Right lung (tissue), 5 donors: Measurements from ENCODE around the gene NSD1. TPM values are rescaled to one million over a fixed set of nuclear protein-coding genes. Genes with fewer than 3 reads are reported as not detected.
"Not testable (repeated sequence)": the region's sequence is repeated elsewhere in the genome, so short reads cannot be mapped to it uniquely, and the experiment has no call there.

Experiments
- DNase-seq, 2 donors: peaks; one replicate each; pipeline ENCODE4 v3.0.0-alpha.2; 2013
- polyA plus RNA-seq, 5 donors: library from polyadenylated mRNA; unstranded; fragments of 120-200 nt; gene quantifications; one replicate each; pipeline versions ENCODE4 v1.2.1 to v1.2.3, GENCODE V29; 2013; ENCODE audit warnings: inconsistent platforms in 1 of 5, low replicate concordance in 1 of 5; ENCODE audit not compliant: insufficient read length in 5 of 5, insufficient read depth in 1 of 5

Gene NSD1
- polyA plus RNA-seq, 5 donors = 37.8 to 54.0 (median 44.0) TPM

GRCh38 chr5:177163500-177163899 lies 29.9 kb downstream of the NSD1 start:
- no peak for DNase-seq

DNA sequence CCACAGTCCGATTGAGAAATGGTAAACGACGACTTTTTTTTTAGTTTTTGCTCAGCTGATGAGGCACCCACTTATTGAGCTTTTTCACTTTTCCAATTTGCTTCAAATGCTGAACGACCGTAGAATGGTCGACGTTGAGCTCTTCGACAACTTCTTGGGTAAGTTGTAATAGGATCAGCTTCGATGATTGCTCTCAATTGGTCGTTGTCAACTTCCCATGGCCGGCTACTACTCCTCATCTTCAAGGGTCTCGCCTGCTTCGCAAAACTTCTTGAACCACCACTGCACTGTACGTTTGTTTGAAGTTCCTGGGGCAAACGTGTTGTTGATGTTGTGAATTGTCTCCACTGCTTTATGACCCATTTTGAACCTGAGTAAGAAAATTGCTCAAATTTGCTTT lies 35.7 kb downstream of the NSD1 start:
- no peak for DNase-seq

DNA sequence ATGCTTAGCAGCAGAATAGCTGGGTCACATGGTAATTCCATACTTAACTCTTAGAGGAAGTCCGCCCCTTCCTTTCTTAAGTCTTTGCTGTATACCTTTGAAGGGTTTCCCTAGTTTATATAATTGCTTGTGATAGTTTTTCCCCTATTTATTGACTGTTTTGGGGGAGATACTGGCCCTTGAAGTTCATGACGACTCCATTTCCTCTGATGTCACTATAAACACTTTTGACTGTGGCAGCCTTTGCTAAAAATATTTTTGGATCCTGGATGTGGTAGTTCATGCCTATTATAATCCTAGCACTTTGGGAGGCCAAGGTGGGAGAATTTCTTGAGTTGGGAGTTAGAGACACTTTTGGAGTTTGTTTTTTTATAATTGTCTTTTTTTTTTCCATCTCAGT lies 38.4 kb downstream of the NSD1 start:
- no peak for DNase-seq

DNA sequence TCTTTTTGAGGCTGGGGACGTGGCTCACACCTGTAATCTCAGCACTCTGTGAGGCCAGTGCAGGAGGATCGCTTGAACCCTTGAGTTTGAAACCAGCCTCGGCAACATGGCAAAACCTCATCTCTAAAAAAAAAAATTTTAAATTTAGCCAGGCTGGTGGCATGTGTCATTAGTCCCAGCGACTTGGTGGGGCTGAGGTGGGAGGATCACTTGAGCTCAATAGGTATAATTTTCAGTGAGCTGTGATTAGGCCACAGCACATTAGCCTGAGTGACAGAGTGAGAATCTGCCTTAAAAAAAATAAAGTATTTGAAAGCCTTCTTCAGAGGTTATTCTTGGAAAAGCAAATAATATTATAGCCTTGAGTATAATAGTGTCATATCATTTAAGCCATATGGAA lies 41.8 kb downstream of the NSD1 start:
- DNase-seq = no peak

GRCh38 chr5:177176175-177176711 lies 42.7 kb downstream of the NSD1 start:
- no peak for DNase-seq

- DNase-seq = not testable (repeated sequence)
Measured at GRCh38 chr5:177177847-177178437, 44.4 kb downstream of the NSD1 start.

- no peak for DNase-seq
Measured at GRCh38 chr5:177178733-177179304, 45.2 kb downstream of the NSD1 start.

DNA sequence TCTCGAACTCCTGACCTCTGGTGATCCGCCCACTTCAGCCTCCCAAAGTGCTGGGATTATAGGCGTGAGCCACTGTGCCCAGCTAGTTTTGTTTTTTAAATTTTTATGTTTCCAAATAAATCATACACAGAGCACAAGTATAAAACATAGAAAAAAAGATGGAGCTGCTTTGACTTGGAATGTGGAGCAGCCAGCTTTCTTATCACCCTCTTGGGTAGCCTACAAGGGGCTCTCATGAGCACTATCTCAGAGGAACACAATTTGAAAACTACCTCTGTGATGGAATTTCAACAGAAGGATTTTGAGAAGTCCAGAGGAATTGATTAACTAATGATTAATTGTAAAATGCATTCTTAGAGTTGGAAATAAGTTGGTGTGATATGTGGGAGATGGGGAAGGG lies 45.9 kb downstream of the NSD1 start:
- DNase-seq = no peak

DNA sequence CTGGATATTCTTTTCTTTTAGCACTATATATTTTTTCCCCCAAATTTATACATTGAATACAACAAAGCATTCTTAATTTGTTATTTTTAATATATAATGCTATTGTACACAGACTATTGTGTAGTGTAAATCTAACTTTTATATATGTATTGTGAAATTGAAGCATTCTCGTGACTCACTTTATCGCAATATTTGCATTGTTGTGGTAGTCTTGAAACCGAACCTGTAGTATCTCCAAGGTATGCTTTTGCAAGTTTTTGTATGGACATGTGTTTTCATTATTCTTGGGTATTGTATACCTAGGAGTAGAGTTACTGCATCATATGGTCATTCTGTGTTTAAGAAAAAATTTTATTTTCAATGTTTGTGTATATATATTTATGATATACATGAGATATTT lies 49.6 kb downstream of the NSD1 start:
- DNase-seq = no peak

DNA sequence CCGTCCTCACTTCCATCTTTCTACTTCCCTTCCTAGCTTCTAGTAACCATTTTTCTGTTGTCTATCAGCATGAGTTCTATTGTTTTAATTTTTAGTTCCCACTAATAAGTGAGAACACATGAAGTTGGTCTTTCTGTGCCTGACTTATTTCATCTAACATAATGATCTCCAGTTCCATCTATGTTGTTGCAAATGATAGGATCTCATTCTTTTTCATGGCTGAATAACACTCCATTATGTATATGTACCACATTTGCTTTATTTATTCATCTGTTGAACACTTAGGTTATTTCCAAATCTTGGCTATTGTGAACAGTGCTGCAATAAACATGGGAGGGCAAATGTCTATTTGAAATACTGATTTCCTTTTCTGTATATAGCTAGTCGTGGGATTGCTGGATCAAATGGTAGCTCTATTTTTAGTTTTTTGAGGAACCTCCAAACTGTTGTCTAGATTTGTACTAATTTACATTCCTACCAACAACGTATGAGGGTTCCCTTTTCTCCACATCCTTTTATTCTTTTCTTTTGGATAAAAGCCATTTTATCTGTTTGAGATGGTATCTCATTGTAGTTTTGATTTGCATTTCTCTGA lies 50.3 kb downstream of the NSD1 start:
- no peak for DNase-seq

- no peak for DNase-seq
Measured at GRCh38 chr5:177185993-177186392, 52.4 kb downstream of the NSD1 start.

GRCh38 chr5:177186645-177187044 lies 53.1 kb downstream of the NSD1 start:
- no peak for DNase-seq

DNA sequence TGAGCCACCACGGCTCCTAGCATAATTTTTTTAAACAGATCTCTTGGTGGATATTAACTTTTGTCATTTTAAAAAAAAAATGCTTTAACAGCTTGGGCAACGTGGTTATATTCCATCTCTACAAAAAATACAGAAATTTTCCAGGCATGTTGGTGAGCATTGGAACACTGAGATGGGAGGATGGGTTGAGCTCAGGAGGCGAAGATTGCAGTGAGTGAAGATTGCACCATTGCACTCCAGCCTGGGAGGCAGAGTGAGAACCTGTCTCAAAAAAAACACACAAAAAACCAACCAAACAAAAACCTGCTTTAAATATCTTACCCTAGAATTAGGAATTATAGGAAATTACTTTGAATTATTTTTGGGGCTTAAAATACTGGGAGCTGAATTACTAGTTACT lies 55.2 kb downstream of the NSD1 start:
- DNase-seq = no peak

- no peak for DNase-seq
Measured at GRCh38 chr5:177189416-177189815, 55.8 kb downstream of the NSD1 start.

DNA sequence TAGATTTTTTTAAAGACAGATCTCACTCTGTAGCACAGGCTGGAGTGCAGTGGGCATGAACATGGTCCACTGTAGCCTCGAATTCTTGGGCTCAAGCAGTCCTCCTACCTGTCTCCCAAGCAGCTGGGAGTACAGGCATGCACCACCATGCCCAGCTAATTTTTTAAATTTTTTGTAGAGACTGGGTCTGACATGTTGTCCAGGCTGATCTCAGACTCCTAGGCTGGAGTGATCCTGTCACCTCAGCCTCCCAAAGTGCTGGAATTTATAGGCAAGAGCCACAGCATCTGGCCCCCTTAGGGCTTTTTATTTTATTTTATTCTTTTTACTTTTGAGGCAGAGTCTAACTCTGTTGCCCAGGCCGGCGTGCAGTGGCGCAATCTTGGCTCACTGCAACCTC lies 56.4 kb downstream of the NSD1 start:
- no peak for DNase-seq

- DNase-seq = no peak
Measured at GRCh38 chr5:177194268-177194667, 60.7 kb downstream of the NSD1 start.

GRCh38 chr5:177195307-177195952 lies 61.9 kb downstream of the NSD1 start:
- DNase-seq = no peak

GRCh38 chr5:177198738-177199137 lies 65.2 kb downstream of the NSD1 start:
- no peak for DNase-seq

DNA sequence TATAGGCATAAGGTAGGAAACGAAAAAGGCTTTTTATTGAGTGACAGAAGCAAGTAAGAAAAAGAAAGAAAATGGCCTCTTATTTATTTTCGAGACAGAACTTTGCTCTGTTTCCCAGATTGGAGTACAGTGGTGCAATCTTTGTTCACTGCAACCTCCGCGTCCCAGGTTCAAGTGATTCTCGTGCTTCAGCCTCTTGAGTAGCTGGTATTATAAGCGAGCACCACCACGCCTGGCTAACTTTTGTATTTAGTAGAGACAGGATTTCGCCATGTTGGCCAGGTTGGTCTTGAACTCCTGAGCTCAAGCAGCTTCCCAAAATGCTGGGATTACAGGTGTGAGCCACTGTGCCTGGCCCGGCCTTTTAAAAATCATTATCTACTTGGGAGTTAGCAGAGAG lies 70.7 kb downstream of the NSD1 start:
- no peak for DNase-seq

GRCh38 chr5:177209610-177210009 lies 76.0 kb downstream of the NSD1 start:
- DNase-seq = no peak

DNA sequence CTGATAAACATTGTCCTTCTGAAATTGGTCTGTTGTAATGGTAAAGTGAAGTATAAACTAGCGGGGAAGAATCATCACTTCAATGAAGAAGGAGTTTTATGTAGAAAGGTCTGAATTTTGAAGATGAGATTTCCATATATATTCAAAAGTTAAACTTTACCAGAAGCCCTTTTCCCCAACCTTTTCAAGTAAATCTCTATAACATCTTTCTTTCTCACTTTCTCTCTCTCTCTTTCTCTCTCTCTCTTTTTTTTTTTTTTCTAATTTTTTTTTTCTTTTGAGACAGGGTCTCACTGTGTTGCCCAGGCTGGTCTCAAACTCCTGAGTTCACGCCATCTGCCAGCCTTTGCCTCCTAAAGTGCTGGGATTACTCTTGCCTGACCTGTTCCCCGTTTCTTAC lies 78.7 kb downstream of the NSD1 start:
- no peak for DNase-seq

DNA sequence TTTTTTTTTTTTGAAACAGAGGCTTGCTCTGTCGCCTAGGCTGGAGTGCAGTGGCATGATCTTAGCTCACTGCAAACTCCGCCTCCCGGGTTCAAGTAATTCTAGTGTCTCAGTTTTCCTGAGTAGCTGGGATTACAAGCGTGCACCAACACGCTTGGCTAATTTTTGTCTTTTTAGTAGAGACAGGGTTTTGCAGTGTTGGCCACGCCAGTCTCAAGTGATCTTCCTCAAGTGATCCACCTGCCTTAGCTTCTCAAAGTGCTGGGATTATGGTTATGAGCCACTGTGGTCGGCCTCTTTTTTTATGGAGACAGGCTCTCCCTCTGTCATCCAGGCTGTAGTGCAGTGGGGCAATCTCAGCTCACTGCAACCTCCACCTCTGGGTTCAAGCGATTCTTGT lies 87.0 kb downstream of the NSD1 start:
- no peak for DNase-seq

DNA sequence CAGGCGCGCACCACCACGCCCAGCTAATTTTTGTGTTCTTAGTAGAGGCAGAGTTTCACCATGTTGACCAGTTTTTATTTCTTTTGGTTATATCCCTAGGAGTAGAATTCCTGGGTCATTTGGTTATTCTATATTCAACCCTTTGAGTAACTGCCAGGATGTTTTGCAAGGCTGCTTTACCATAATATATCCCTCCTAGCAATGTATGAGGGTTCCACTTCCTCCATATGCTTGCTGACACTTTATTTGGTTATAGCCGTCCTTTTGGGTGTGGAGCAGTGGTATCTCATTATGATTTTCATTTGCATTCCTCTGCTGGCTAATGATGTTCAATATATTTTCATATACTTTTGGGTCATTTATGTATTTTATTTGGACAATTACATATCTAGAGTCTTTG lies 88.7 kb downstream of the NSD1 start:
- DNase-seq = no peak
